Activated CD8-positive, alpha-beta T cell treated with anti-CD3 and anti-CD28 coated beads for 36 hours (primary cell): ENCODE data around the gene KRTAP12-2. TPM values are rescaled to one million over a fixed set of nuclear protein-coding genes. Genes with fewer than 3 reads are reported as not detected.
"Not testable (repeated sequence)": the region's sequence is repeated elsewhere in the genome, so short reads cannot be mapped to it uniquely, and the experiment has no call there.

Experiments used
- ATAC-seq: fragments of 200-7000 bp; cut with Tn5 transposase; one replicate; pipeline ENCODE4 v1.10.0; 2021; ENCODE audit warnings: mild to moderate bottlenecking, moderate library complexity
- CTCF ChIA-PET: fragments of 350-600 bp; sonication (Branson Sonifier 250); formaldehyde crosslinking; loops from one replicate; lab custom pipeline; 2021; ENCODE audit warnings: antibody characterized with exemption; lab: Charles Lee
- POLR2A ChIA-PET: fragments of 350-600 bp; sonication (Branson Sonifier 250); formaldehyde crosslinking; loops from one replicate; lab custom pipeline; 2021; ENCODE audit warnings: antibody characterized with exemption; lab: Charles Lee
- DNase-seq: peaks from one replicate; pipeline ENCODE4 v3.0.0-alpha.2; 2020
- H3K27ac Mint-ChIP-seq: one replicate; pipeline ENCODE4 v1.8.0; 2021; ENCODE audit warnings: mild to moderate bottlenecking, mixed read lengths
- H3K27me3 Mint-ChIP-seq: one replicate; pipeline ENCODE4 v1.8.0; 2021; ENCODE audit warnings: mixed read lengths
- H3K36me3 Mint-ChIP-seq: one replicate; pipeline ENCODE4 v1.8.0; 2021; ENCODE audit warnings: low read depth, mixed read lengths
- H3K4me1 Mint-ChIP-seq: one replicate; pipeline ENCODE4 v1.8.0; 2021; ENCODE audit warnings: low read depth, mixed read lengths
- H3K4me3 Mint-ChIP-seq: one replicate; pipeline ENCODE4 v1.8.0; 2021; ENCODE audit warnings: mild to moderate bottlenecking, moderate library complexity, mixed read lengths
- H3K9me3 Mint-ChIP-seq: one replicate; pipeline ENCODE4 v1.8.0; 2021; ENCODE audit warnings: mixed read lengths
- CTCF ChIP-seq: fragments of 200-600 bp; IDR thresholded peaks from one replicate; pipeline ENCODE4 v1.8.0; 2022; ENCODE audit warnings: antibody characterized with exemption, mild to moderate bottlenecking
- intact Hi-C: fragments of 100-400 bp; cut with micrococcal nuclease; formaldehyde crosslinking; loops from one replicate; pipeline ENCODE4 v1.10.0; 2022
- total RNA-seq, 2 experiments: library from RNA; stranded (reverse); gene quantifications; one replicate each; pipeline ENCODE4 v1.2.3, GENCODE V29; 2021

Gene KRTAP12-2
- total RNA-seq, 2 experiments from 2014 or later = not detected

DNA sequence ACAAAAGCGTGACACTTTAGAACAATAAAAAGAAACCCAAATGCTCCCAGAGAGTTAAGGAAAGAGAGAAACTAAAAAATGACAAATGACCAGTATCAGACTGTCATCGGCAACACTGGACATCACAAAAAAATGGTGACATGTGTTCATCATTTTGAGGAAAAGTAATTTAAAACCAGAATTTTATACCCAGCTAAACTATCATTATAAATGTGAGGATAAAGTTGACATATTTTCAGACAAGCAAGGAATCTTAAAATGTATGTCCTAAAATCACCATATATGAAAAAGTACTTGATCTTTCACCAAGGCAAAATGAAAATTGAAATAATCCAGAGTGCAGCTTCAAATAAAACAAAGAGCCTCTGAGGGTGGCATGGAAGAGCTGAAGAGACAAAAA is 21.8 kb downstream of the KRTAP12-2 start:
- Mint-ChIP-seq H3K4me3 (no peak overlapping the region), H3K4me1 (peaks cover 6% of the 10 kb centered on the region), H3K27ac (no peak overlapping the region), H3K9me3 (peaks cover 34% of the 10 kb centered on the region), H3K36me3 (no peaks in the 10 kb centered on the region), H3K27me3 (no peaks in the 10 kb centered on the region)
- intact Hi-C loops = no loop called here
- no peak for TF ChIP-seq CTCF
- DNase-seq (no peak), ATAC-seq (no peak)
- POLR2A ChIA-PET = no interaction called here
- CTCF ChIA-PET = interaction anchor here (1.0 to 1.2 kb wide), 2 partner anchors 26 to 149 kb away, joined by 3 to 4 read pairs; no protein-coding TSS in a partner anchor

GRCh38 chr21:44643741-44644310 is 22.9 kb downstream of the KRTAP12-2 start:
- Mint-ChIP-seq H3K9me3 (peaks cover 34% of the 10 kb centered on the region), H3K27me3 (no peaks in the 10 kb centered on the region)

GRCh38 chr21:44640761-44641160 is 26.0 kb downstream of the KRTAP12-2 start:
- no peak for DNase-seq
- H3K27ac Mint-ChIP-seq = no peak overlapping the region
- H3K9me3 Mint-ChIP-seq = peaks cover 34% of the 10 kb centered on the region
- ChIA-PET CTCF (no interaction called here), POLR2A (no interaction called here)
- H3K4me3 Mint-ChIP-seq = no peak overlapping the region
- intact Hi-C loops = no loop called here
- no peak for TF ChIP-seq CTCF
- ATAC-seq = no peak
- H3K27me3 Mint-ChIP-seq = no peaks in the 10 kb centered on the region
- H3K4me1 Mint-ChIP-seq = no peaks in the 10 kb centered on the region
- H3K36me3 Mint-ChIP-seq = no peaks in the 10 kb centered on the region

More at GRCh38 chr21:44643741-44644310, 22.9 kb downstream of the KRTAP12-2 start:
- intact Hi-C loops = no loop called here
- no peak for DNase-seq
- no peak overlapping the region for H3K4me3 Mint-ChIP-seq
- ChIA-PET CTCF (no interaction called here), POLR2A (no interaction called here)
- no peak for TF ChIP-seq CTCF
- H3K36me3 Mint-ChIP-seq = no peaks in the 10 kb centered on the region
- H3K4me1 Mint-ChIP-seq = peaks cover 6% of the 10 kb centered on the region
- no peak for ATAC-seq
- H3K27ac Mint-ChIP-seq = no peak overlapping the region

- Mint-ChIP-seq H3K27me3 (no peaks in the 10 kb centered on the region), H3K36me3 (no peaks in the 10 kb centered on the region), H3K4me3 (no peak overlapping the region), H3K4me1 (no peaks in the 10 kb centered on the region), H3K9me3 (peaks cover 24% of the 10 kb centered on the region), H3K27ac (no peak overlapping the region)
- no peak for ATAC-seq
- ChIA-PET CTCF (no interaction called here), POLR2A (no interaction called here)
- intact Hi-C loops = no loop called here
- no peak for DNase-seq
- no peak for TF ChIP-seq CTCF
Measured at GRCh38 chr21:44639331-44639655, 27.4 kb downstream of the KRTAP12-2 start.

DNA sequence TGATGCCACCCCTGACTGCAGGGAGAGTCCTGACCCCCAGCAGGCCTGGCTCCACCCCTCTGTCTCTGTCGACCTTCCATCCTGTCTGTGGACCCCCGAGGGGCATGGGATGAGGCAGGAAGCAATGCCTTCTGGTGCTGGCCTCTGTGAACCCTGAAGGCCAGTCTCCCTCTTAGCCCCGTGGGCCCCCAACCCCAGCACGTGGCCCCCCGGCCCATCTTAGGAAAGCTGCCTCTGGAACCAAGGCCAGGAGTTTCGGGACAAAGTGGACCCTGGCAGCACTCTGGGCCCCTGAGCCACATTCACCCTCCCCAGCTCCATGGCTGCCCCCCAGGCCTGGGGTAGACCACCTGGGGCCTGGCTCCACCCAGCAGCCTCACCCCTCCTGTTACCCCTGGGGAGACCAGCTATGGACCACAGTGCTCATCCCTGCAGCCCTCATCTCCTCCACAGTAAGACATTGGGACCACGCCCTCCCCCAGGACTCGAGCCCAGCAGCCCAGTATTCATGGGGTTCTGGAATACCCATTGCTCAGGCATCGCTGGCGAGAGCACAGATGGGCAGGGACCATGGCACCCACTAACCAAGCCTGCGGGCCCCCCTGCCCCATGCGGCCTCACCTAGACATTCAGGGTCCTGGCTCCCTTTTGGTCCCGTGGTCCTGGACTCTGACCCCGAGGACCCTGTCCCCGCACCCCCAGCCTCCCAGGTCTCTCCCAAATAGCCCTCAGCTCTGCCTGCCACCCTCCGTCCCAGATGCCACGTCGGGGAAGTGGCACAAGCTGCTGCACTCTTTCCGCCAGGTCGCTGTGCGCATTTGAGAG is 28.0 kb downstream of the KRTAP12-2 start:
- POLR2A ChIA-PET, ATAC-seq, H3K36me3 Mint-ChIP-seq, H3K4me1 Mint-ChIP-seq, H3K27ac Mint-ChIP-seq, H3K27me3 Mint-ChIP-seq, intact Hi-C loops, DNase-seq, CTCF ChIA-PET, H3K4me3 Mint-ChIP-seq: not testable (repeated sequence)
- H3K9me3 Mint-ChIP-seq = peaks cover 20% of the 10 kb centered on the region

GRCh38 chr21:44637851-44638348 is 28.8 kb downstream of the KRTAP12-2 start:
- intact Hi-C loops, DNase-seq, H3K4me3 Mint-ChIP-seq, H3K36me3 Mint-ChIP-seq, POLR2A ChIA-PET, H3K27ac Mint-ChIP-seq, CTCF ChIA-PET, H3K4me1 Mint-ChIP-seq, ATAC-seq, H3K27me3 Mint-ChIP-seq: not testable (repeated sequence)
- peaks cover 20% of the 10 kb centered on the region for H3K9me3 Mint-ChIP-seq
